ENCODE results near the gene YKT6. TPM values are rescaled to one million over a fixed set of nuclear protein-coding genes. Genes with fewer than 3 reads are reported as not detected.

The YKT6 gene
- total and polyA plus RNA-seq, 2 of the 8 experiments (the other 6 are each of a cell fraction or from before 2014, with no cell fraction given) = 75.3 to 103 TPM

- Histone ChIP-seq H3K14ac (ENCODE audit: insufficient read length) (no peak overlapping the region), H3K27me3 (replicated peaks in 1 of 4; ENCODE audit: control insufficient read depth in 3 of 4, extremely low read depth in 1 of 4, insufficient read depth in 3 of 4, low read length in 3 of 4) (no peaks in the 10 kb centered on the region; a peak in 1 of 7 replicates), H3K9ac (replicated peaks in 1 of 4; ENCODE audit: extremely low read depth in 1 of 4, low read depth in 3 of 4, low read length in 3 of 4) (no peak overlapping the region), H4K20me1 (replicated peaks in 1 of 2; ENCODE audit: control insufficient read depth in 1 of 2, insufficient read depth in 2 of 2, low read length in 2 of 2) (no peaks in the 10 kb centered on the region), H3K4me1 (replicated peaks in 1 of 4; ENCODE audit: control insufficient read depth in 3 of 4, insufficient read depth in 4 of 4, low read length in 3 of 4) (peaks cover 0 to 2% (median under 1%) of the 10 kb centered on the region in 4 experiments; a peak in 2 of 7 replicates), H3K4me3 (ENCODE audit: extremely low read depth in 1 of 4, insufficient read depth in 2 of 4, low read depth in 3 of 4, low read length in 4 of 4) (no peak overlapping the region), H3K4ac (replicated peaks; ENCODE audit: insufficient read length, low read depth, low read length) (no peak overlapping the region), H3K23ac (ENCODE audit: insufficient read length) (no peak overlapping the region), H2AFZ (ENCODE audit: low read length) (no peak overlapping the region), H3K56ac (replicated peaks; ENCODE audit: insufficient read length, low read depth, low read length) (no peak overlapping the region), H3K79me1 (ENCODE audit: low read depth, low read length) (no peaks in the 10 kb centered on the region), H4K91ac (replicated peaks; ENCODE audit: insufficient read length, low read length) (no peak overlapping the region), H2BK12ac (ENCODE audit: low read depth, low read length) (no peak overlapping the region), H2BK20ac (ENCODE audit: low read length) (no peak overlapping the region), H3K23me2 (ENCODE audit: low read depth, low read length) (no peaks in the 10 kb centered on the region), H2BK15ac (ENCODE audit: low read length) (no peak overlapping the region), H4K8ac (ENCODE audit: extremely low read depth, insufficient read depth, low read length) (no peak overlapping the region), H3K9me3 (ENCODE audit: insufficient read depth in 2 of 2, low read depth in 1 of 2, low read length in 1 of 2) (no peaks in the 10 kb centered on the region), H2BK120ac (replicated peaks; ENCODE audit: low read depth, low read length) (no peak overlapping the region), H3K36me3 (ENCODE audit: control insufficient read depth in 2 of 4, insufficient read depth in 4 of 4, low read length in 3 of 4) (no peaks in the 10 kb centered on the region), H3K27ac (ENCODE audit: low read depth, low read length) (no peak overlapping the region), H2AK5ac (ENCODE audit: low read depth, low read length) (no peak overlapping the region), H3K79me2 (ENCODE audit: control insufficient read depth in 1 of 2, insufficient read depth in 2 of 2, low read length in 2 of 2) (no peaks in the 10 kb centered on the region), H3K4me2 (ENCODE audit: insufficient read depth in 1 of 2, low read depth in 2 of 2, low read length in 2 of 2) (no peak overlapping the region), H4K5ac (ENCODE audit: insufficient read length, low read depth, low read length) (no peak overlapping the region), H3K18ac (ENCODE audit: extremely low read depth, low read length) (no peak overlapping the region), H2BK5ac (ENCODE audit: low read depth, low read length) (no peak overlapping the region)
- FAIRE-seq (no peak), DNase-seq (ENCODE audit: low read depth in 1 of 2, low spot score in 2 of 2) (no peak)
- TF ChIP-seq GTF2F1 (IDR thresholded peaks at IDR 0.05; ENCODE audit: borderline replicate concordance, low read depth, low read length) (no peak), SP2 (IDR thresholded peaks at IDR 0.05; ENCODE audit: low read length) (no peak)
- ChIA-PET POLR2A (ENCODE audit: partially characterized antibody) (no interaction called here), CTCF (ENCODE audit: partially characterized antibody) (interaction anchor here (1.0 to 2.1 kb wide), 3 partner anchors 12 to 44 kb away, joined by 3 to 7 read pairs (median 3); no protein-coding TSS in a partner anchor)
- 83% methylated on average over 3 of the region's 3 CpGs; no CpG with 5 or more reads in 1 of the 2 experiments for WGBS, 2 experiments (ENCODE audit: extremely low coverage in 1 of 2, insufficient coverage in 1 of 2, insufficient read length in 1 of 2, insufficient replicate concordance in 2 of 2, low coverage in 1 of 2, low lambda C conversion rate in 2 of 2, missing lambda C conversion rate in 1 of 2)
Measured at GRCh38 chr7:44175730-44176129, 25.0 kb upstream of the YKT6 start.

All from H1 (cell line).